Measurements from ENCODE around the gene TMED6.

TMED6 gene

DNA sequence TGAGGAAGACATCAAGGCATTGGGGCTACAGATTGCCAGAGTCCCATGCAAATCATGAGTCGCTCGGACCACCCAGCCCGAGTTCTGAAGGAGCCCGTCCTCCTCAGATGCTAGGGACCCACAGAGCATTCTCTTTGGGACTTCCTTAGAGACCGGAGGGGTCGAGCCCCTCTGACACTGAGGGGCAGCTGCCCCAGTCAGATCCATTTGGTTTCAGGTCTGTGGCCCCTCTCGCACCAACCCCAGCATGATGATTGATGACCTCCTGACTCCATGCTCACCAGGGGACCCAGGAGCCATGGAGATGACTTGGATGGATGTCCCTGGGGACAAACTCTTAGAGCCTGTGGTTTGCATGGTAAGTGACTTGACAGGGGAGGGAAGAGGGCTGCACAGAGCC is 29.2 kb downstream of the TMED6 start:
- DNase-seq, result no peak

DNA sequence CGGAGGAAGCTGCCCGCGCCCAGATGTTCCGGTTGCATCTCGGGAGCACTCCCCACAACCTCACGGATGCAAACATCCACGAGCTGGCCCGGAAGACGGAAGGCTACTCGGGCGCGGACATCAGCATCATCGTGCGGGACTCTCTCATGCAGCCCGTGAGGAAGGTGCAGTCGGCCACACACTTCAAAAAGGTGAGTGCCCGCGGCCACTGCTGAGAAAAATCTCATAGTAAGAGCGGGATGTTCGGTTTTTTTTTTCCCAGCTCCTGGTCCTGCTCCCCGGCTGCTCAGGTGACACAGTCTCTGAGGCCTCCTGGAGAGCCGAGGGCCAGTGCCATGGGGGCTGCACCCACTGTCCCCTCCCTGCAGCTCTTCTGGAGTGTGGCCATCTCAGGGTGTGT is 30.5 kb downstream of the TMED6 start:
- no peak for DNase-seq

- no peak for DNase-seq
These were observed 30.9 kb downstream of the TMED6 start for GRCh38 chr16:69320740-69321073.

DNA sequence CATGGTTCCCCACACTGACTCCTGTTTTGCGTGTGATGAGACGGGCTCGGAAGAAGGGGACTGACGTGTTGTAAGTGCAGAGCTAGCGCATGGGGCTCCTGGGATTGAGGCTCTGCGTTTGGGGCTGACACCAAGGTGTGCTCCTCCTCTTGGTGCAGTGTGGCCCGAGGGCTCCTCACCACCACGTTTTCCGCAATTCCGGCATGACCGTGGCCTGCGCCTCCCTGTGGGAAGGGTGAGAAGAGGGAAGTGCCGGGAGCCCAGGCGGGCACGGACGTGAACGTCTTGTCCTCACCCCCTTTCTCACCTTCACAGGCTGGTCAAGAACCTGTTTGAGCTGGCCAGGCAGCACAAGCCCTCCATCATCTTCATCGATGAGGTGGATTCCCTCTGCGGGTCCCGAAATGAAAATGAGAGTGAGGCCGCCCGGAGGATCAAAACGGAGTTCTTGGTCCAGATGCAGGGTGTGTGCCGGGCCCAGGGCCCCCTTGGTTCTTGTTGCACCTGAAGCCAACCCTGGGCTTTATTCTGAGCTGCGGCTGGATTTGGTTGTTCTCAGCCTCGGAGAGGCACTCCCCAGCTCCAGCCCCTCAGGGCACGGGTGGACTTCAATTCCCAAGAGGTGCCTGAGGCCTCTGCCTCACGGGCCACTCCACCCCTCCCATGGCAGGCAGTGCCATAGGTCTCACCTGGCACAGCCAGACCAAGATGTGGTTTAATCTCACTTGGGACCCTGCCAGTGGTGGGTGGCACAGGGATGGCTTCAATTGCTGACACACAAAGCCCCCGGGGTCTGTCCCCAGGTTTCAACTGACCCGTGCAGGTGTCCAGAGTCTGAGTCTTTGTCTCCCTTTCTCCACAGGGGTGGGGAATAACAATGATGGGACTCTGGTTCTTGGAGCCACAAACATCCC is 31.5 kb downstream of the TMED6 start:
- DNase-seq, result no peak

- DNase-seq, result no peak
These were observed 32.2 kb downstream of the TMED6 start for GRCh38 chr16:69319381-69319780.

DNA sequence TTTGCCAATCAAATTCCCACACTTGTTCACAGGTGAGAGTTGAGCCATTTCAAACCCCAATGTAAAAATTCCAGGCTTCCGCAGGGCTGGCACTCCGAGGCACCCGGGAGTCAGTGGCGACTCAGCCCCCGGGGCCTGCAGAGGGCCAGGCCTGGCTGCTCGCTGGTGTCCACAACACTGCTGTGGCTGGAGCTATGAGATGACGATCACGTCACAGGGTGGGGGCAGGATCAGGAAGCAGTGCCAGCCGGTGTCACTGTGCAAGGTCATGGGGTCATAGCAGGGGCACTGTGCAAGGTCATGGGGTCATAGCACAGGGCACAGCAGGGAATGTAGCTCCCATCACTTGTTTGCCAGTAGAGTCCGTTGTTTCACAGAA is 32.7 kb downstream of the TMED6 start:
- no peak for DNase-seq

DNA sequence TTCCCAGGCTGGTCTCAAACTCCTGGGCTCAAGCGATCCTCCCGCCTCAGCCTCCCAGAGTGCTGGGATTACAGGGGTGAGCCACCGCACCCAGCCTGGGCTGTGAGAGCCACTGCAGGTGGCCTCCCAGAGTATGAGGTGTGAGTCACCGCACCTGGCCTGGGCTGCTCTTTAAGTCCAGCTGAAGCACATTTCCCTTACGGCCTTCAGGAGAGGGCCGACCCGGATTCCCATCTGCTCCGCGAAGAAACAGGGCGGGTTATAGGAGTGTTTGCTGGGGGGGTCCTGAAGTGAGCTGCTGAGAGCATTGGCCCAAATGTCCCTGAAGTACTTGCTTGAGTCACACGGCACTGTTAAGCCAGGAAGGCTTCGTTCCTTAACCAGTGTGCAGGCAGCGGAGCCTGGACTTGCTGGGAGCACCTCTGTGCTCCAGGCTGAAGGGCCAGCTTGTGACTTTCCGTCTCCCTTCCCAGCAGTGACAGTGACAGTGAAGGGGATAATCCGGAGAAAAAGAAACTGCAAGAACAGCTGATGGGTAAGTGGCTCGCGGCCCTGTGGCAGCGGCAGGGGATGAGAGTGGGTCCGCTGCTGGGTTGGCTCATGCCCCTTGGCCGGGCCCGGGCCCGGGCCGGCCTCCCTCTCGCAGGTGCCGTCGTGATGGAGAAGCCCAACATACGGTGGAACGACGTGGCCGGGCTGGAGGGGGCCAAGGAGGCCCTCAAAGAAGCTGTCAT is 33.2 kb downstream of the TMED6 start:
- DNase-seq, result no peak

GRCh38 chr16:69316595-69317034 is 35.0 kb downstream of the TMED6 start:
- no peak for DNase-seq

DNA sequence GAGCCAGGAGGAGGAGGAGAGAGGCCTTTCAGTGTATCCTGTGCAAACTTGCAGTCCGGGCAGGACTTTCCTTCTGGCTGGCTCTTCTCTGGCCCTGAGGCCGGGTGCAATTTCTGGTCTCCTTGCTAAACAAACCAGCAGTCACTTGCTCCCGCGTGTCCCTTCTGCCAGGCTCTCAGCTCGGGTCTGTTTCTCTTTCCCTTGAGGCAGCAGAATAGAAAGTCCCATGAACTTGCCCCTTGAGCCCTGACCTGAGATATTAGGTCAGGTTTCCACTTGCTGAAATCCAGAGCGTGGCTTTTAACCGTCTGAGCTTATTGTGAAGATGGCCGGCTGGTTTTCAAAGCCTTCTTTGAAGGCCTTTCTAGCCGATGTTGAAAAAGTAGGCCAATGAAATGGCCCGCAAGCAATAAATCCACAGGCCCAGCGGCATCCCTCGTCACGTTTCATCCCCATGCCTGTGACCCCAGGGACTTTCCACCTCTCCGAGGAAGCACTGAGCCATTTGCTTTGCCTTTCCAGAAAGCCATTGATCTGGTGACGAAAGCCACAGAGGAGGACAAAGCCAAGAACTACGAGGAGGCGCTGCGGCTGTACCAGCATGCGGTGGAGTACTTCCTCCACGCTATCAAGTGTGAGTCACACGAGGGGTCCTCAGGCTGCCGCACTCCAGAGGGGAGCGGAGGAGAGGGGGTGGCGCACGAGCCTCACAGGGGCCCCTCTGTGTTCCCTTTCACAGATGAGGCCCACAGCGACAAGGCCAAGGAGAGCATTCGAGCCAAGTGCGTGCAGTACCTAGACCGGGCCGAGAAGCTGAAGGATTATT is 35.9 kb downstream of the TMED6 start:
- no peak for DNase-seq

- DNase-seq, result no peak
These were observed 37.1 kb downstream of the TMED6 start for GRCh38 chr16:69314534-69314933.

DNA sequence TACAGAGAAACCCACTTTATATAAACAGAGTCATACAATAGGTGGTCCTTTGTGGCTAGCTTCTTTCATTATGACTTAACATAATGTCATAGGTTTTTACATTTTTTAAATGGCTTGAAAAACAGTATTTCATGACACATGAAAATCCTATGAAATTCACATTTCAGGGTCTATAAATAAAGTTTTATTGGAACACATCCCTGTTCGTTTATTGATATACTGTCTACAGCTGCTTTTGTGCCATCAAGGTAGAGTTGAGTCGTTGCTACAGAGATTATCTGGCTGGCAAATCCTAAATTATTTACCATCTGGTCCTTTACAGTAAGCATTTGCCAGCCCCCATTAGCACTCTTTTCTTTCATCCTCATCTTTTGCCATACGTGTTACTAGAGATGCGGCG is 38.1 kb downstream of the TMED6 start:
- DNase-seq, result no peak

DNA sequence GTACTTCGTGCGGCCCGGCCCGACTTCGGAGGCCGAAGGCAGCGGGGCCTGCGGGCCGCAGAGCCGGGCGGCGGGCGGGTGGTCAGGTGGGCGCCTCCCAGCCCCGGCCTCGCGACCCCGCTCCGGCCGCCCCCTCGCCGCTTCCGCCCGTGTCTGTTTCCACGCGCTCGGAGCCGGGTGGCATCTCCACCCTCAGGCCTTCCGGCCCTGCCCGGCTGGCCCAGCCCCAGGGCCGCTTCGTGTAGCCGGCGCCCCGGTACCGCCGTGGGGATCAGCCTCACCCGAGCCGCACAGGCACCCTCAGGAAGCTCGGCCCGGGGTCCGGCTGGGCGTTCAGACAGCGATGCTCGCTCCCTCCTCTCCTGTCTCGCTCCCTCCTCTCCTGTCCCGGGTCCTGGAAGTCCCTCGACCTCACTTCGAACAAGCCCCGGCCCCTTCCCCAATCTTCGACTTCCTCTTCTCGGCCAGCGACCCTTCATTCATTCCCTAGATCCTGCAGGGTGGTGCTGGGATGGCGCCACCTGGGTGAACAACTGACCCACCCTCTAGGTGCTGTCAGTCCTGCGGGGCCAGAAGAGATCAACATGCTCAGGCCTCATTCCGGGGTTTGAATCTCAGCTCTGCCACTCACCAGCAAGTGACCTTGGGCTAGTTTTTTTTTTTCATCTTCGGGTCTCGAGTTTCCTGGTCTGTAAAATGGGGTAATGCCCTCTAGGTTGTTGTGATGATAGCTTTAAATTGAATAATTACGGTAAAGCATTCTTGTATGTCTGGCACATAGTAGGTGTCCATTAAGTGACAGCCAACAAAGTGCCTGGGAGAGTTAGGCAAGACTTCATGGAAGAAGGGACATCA is 39.8 kb downstream of the TMED6 start:
- no peak for DNase-seq

GRCh38 chr16:69310653-69311532 is 40.7 kb downstream of the TMED6 start, which contains the start of gene VPS4A:
Gene VPS4A (plus strand): TSS chr16:69311350. CDS start chr16:69311512, 162 bp downstream.
- peak; percentile 32 for DNase-seq

- DNase-seq, result no peak
These were observed 42.3 kb downstream of the TMED6 start for GRCh38 chr16:69309316-69309715.

GRCh38 chr16:69307856-69308255 is 43.7 kb downstream of the TMED6 start:
- DNase-seq, result no peak

DNA sequence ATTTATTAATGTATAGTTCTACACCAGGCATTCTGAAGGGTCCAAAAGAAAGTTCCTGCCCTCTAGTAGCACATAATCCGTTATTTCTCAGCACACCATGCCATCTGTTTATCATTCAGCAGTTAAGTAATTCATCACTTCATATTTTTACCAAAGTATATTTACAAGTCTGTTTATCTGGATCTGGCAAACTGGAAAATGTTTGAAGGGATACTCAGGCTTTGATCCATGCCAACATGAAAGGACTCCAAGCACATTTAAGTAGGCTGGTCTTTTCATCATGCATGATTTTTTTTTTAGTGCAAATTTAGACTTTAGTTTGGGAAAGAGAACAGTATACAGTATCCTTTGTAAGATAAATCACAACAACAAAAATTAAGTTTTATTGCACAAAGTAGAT is 44.5 kb downstream of the TMED6 start:
- DNase-seq, result no peak

GRCh38 chr16:69306031-69306430 is 45.6 kb downstream of the TMED6 start:
- no peak for DNase-seq

- no peak for DNase-seq
These were observed 49.3 kb downstream of the TMED6 start for GRCh38 chr16:69302301-69302700.

DNA sequence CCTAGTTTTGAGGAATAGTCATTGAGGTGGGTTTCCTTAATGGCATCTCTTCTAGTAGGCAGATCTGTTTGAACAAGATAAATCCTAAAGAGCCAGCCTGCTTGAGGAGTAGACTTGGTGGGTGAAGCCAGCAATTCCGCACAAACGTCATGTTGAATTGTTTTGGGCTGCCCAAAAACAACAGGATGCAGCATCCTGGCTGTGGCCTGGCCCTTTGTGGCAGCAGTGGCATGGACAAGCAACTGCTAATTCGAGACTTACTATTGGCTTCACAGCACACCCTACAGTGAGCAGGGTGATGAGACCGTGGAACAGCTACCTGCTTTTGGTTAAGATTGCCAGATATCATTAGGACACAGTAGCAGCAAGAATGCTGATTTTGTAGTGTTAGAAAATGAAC is 49.7 kb downstream of the TMED6 start:
- DNase-seq, result no peak

- no peak for DNase-seq
These were observed 50.4 kb downstream of the TMED6 start for GRCh38 chr16:69301187-69301586.

GRCh38 chr16:69298261-69298660 is 53.3 kb downstream of the TMED6 start:
- DNase-seq, result no peak
